Heart right ventricle (tissue), 16 donors: Measurements from ENCODE around the gene SRSF4. TPM values are rescaled to one million over a fixed set of nuclear protein-coding genes. Genes with fewer than 3 reads are reported as not detected.

Experiments used
- ATAC-seq, 8 donors: fragments of 200-7000 bp; cut with Tn5 transposase; one replicate each; pipeline ENCODE4 v1.9.1; 2020; ENCODE audit warnings: mild to moderate bottlenecking in 8 of 8, moderate library complexity in 8 of 8, moderate number of reproducible peaks in 1 of 8
- DNase-seq, 2 donors: peaks; one replicate each; pipeline ENCODE4 v3.0.0-alpha.2; 2020
- H3K27ac ChIP-seq, 10 donors: fragments of 200-600 bp; sonication (generic) in 2 of 10; one replicate each; pipeline versions ENCODE4 v1.5.0 to v1.8.0; 2020 to 2022; ENCODE audit warnings: mild to moderate bottlenecking in 3 of 10
- H3K27me3 ChIP-seq, 7 donors: fragments of 200-600 bp; one replicate each; pipeline ENCODE4 v1.8.0; 2021 to 2022; ENCODE audit warnings: mild to moderate bottlenecking in 2 of 7
- H3K36me3 ChIP-seq, 9 donors: fragments of 200-600 bp; sonication (generic) in 1 of 9; one replicate each; pipeline versions ENCODE4 v1.5.0 to v1.8.0; 2020 to 2022; ENCODE audit warnings: mild to moderate bottlenecking in 2 of 9
- H3K4me1 ChIP-seq, 9 donors: fragments of 200-600 bp; sonication (generic) in 1 of 9; one replicate each; pipeline versions ENCODE4 v1.5.0 to v1.8.0; 2020 to 2022; ENCODE audit warnings: mild to moderate bottlenecking in 4 of 9
- H3K4me3 ChIP-seq, 10 donors: fragments of 200-600 bp; sonication (generic) in 2 of 10; one replicate each; pipeline versions ENCODE4 v1.5.0 to v1.8.0; 2020 to 2022; ENCODE audit warnings: mild to moderate bottlenecking in 7 of 10, moderate library complexity in 2 of 10
- H3K9me3 ChIP-seq, 11 donors: fragments of 200-600 bp in 10 of 11; sonication (generic) in 2 of 11; one replicate each; pipeline versions ENCODE4 v1.5.0 to v1.8.0; 2013 to 2022; ENCODE audit warnings: mild to moderate bottlenecking in 2 of 11, control low read depth in 1 of 11, moderate library complexity in 1 of 11
- CTCF ChIP-seq, 9 donors: fragments of 200-600 bp; sonication (generic) in 2 of 9; IDR thresholded peaks; one replicate each; pipeline versions ENCODE4 v1.5.0 to v1.8.0; 2021 to 2022; ENCODE audit warnings: antibody characterized with exemption in 9 of 9, mild to moderate bottlenecking in 5 of 9, moderate library complexity in 1 of 9
- WGBS, 2 donors: extraction: QIAGEN DNeasy Blood & Tissue Kit; methylation state at CpG; one replicate each; pipeline ENCODE4 v1.1.7; 2013; ENCODE audit warnings: inconsistent platforms in 1 of 2; 5-methylcytosine and 5-hydroxymethylcytosine counted together
- intact Hi-C, 10 donors: fragments of 100-400 bp; cut with DNase I; formaldehyde crosslinking; loops; one replicate each; pipeline versions ENCODE4 v1.11.1 to v1.14.2; 2022
- polyA plus RNA-seq, 2 donors: library from polyadenylated mRNA; stranded (reverse); fragments of 200-250 nt; gene quantifications; one replicate each; pipeline ENCODE4 v1.2.3, GENCODE V29; 2013
- total RNA-seq, 10 donors: library from RNA; stranded (reverse); fragmentation: NEBNext Ultra II Directional in 3 of 10; extraction: Animal tissue kit (Norgen Biotek cat#: 25700) in 3 of 10; gene quantifications; one replicate each; pipeline versions ENCODE4 v1.2.1 to v1.2.4, GENCODE V29; 2021 to 2023
- donor health status: Arrhythmogenic right ventricular cardiomyopathy.
- donor health status: ischemic (EF 13 %, LVEDD 7.1; RV severe dilation, severe dysfunction).
- donor health status: healthy with polysubstance abuse.
- donor health status: DM: no; HTN: yes; CAD: no.
- donor health status: DM: no; HTN: no; CAD: no.
- donor health status: ischemic (EF 25% LVEDD 6.9; RV normal size, moderate dysfunction).
- donor health status: ischemic (EF 25% LVEDD 5.7; RV mildly dilated, moderate dysfunction).
- donor health status: healthy.
- donor health status: DM: yes; HTN: yes; CAD: no.
- donor health status: Ischemic cardiomyopathy.
- donor health status: ischemic (EF 35%, LVEDD 5.7; RV mildly dilated, moderate dysfunction).
- donor health status: nonischemic (EF 11% LVEDD 7.7; RV severe dilation, severe dysfunction).
- donor health status: DM: yes; HTN: yes; CAD: no.
- donor health status: PGD.
- donor health status: ischemic (EF 29% LVEDD 5.4; RV normal size, mild dysfunction).
- donor health status: nonischemic (EF 23%, LVEDD 6.1; RV moderate dilation, normal function).

The SRSF4 gene
- total and polyA plus RNA-seq, 12 donors = 40.8 to 67.8 (median 49.0) TPM

GRCh38 chr1:29148656-29149491 is 32.8 kb downstream of the SRSF4 start:
- H3K4me3 ChIP-seq = no peak overlapping the region
- peaks cover 4 to 99% (median 80%) of the 10 kb centered on the region in 9 donors for H3K36me3 ChIP-seq
- no peak for ATAC-seq
- no peaks in the 10 kb centered on the region for H3K9me3 ChIP-seq
- H3K4me1 ChIP-seq = peaks cover 0 to 8% (median 0%) of the 10 kb centered on the region in 9 donors
- H3K27me3 ChIP-seq = no peaks in the 10 kb centered on the region
- TF ChIP-seq CTCF (IDR thresholded peaks at IDR 0.05) = no peak
- H3K27ac ChIP-seq = no peak overlapping the region
- 96 to 97% methylated on average over 34 to 35 of the region's 35 CpGs for WGBS, 2 donors
- DNase-seq = no peak
- intact Hi-C loops = no loop called here

GRCh38 chr1:29145739-29146437 is 35.8 kb downstream of the SRSF4 start:
- no peak overlapping the region for H3K4me3 ChIP-seq
- WGBS, 2 donors = 63 to 64% methylated on average over 8 of the region's 8 CpGs
- TF ChIP-seq CTCF (IDR thresholded peaks at IDR 0.05) = no peak
- intact Hi-C loops = no loop called here
- peaks cover 4 to 77% (median 50%) of the 10 kb centered on the region in 9 donors for H3K36me3 ChIP-seq
- peaks cover 0 to 8% (median 0%) of the 10 kb centered on the region in 9 donors for H3K4me1 ChIP-seq
- H3K27me3 ChIP-seq = no peaks in the 10 kb centered on the region
- H3K27ac ChIP-seq = peak overlapping the region in 1 of 10 donors; percentile 25
- peak in 4 of 8 donors; percentile 32 to 73 (median 52) for ATAC-seq
- no peaks in the 10 kb centered on the region for H3K9me3 ChIP-seq
- DNase-seq = no peak

- intact Hi-C loops = no loop called here
- peak in 1 of 8 donors; percentile 12 for ATAC-seq
- TF ChIP-seq CTCF (IDR thresholded peaks at IDR 0.05) = no peak
- Histone ChIP-seq H3K9me3 (no peaks in the 10 kb centered on the region), H3K4me3 (no peak overlapping the region), H3K27me3 (no peaks in the 10 kb centered on the region), H3K4me1 (peaks cover 0 to 8% (median 0%) of the 10 kb centered on the region in 9 donors), H3K36me3 (peaks cover 4 to 59% (median 33%) of the 10 kb centered on the region in 9 donors), H3K27ac (no peak overlapping the region)
- DNase-seq = no peak
- WGBS, 2 donors = 93% methylated on average over 2 of the region's 2 CpGs
These were observed 37.5 kb downstream of the SRSF4 start for GRCh38 chr1:29144178-29144577.

GRCh38 chr1:29142714-29143113 is 39.0 kb downstream of the SRSF4 start:
- peaks cover 0 to 8% (median 0%) of the 10 kb centered on the region in 9 donors for H3K4me1 ChIP-seq
- WGBS, 2 donors = 80 to 86% methylated on average over 2 of the region's 2 CpGs
- H3K27ac ChIP-seq = no peak overlapping the region
- intact Hi-C loops = no loop called here
- H3K4me3 ChIP-seq = no peak overlapping the region
- no peaks in the 10 kb centered on the region for H3K9me3 ChIP-seq
- H3K36me3 ChIP-seq = peaks cover 0 to 45% (median 18%) of the 10 kb centered on the region in 9 donors
- no peak for DNase-seq
- TF ChIP-seq CTCF (IDR thresholded peaks at IDR 0.05) = no peak
- no peak for ATAC-seq
- H3K27me3 ChIP-seq = no peaks in the 10 kb centered on the region
